Measurements from ENCODE around the gene RASSF1.

The RASSF1 gene

GRCh38 chr3:50365842-50366220 lies 25.2 kb upstream of the RASSF1 start:
- DNase-seq (ENCODE audit: low read depth, low spot score): no peak

- no peak for DNase-seq (ENCODE audit: low read depth, low spot score)
Measured at GRCh38 chr3:50365080-50365841, 24.6 kb upstream of the RASSF1 start.

- DNase-seq (ENCODE audit: low read depth, low spot score): no peak
Measured at GRCh38 chr3:50364573-50365079, 24.0 kb upstream of the RASSF1 start.

GRCh38 chr3:50359760-50360110 lies 19.1 kb upstream of the RASSF1 start:
- no peak for DNase-seq (ENCODE audit: low read depth, low spot score)

- DNase-seq (ENCODE audit: low read depth, low spot score): peak; percentile 90
Measured at GRCh38 chr3:50358911-50359759, 18.5 kb upstream of the RASSF1 start, which contains the start of gene TMEM115. Gene TMEM115 (minus strand): TSS chr3:50359521. CDS start chr3:50359063, 458 bp downstream.

- no peak for DNase-seq (ENCODE audit: low read depth, low spot score)
Measured at GRCh38 chr3:50358355-50358910, 17.8 kb upstream of the RASSF1 start.

GRCh38 chr3:50357481-50357880 lies 16.8 kb upstream of the RASSF1 start:
- no peak for DNase-seq (ENCODE audit: low read depth, low spot score)

- no peak for DNase-seq (ENCODE audit: low read depth, low spot score)
Measured at GRCh38 chr3:50356553-50356952, 15.9 kb upstream of the RASSF1 start.

GRCh38 chr3:50355829-50356552 lies 15.4 kb upstream of the RASSF1 start:
- no peak for DNase-seq (ENCODE audit: low read depth, low spot score)

- no peak for DNase-seq (ENCODE audit: low read depth, low spot score)
Measured at GRCh38 chr3:50354850-50355249, 14.2 kb upstream of the RASSF1 start.

- DNase-seq (ENCODE audit: low read depth, low spot score): no peak
Measured at GRCh38 chr3:50354186-50354764, 13.6 kb upstream of the RASSF1 start.

- no peak for DNase-seq (ENCODE audit: low read depth, low spot score)
Measured at GRCh38 chr3:50353245-50354004, 12.8 kb upstream of the RASSF1 start.

GRCh38 chr3:50352781-50353180 lies 12.1 kb upstream of the RASSF1 start:
- DNase-seq (ENCODE audit: low read depth, low spot score): no peak

GRCh38 chr3:50351323-50351697 lies 10.7 kb upstream of the RASSF1 start:
- no peak for DNase-seq (ENCODE audit: low read depth, low spot score)

- peak; percentile 83 for DNase-seq (ENCODE audit: low read depth, low spot score)
Measured at GRCh38 chr3:50350527-50351322, 10.1 kb upstream of the RASSF1 start, which contains the start of the genes CYB561D2 and NPRL2. Gene CYB561D2 (plus strand): TSS chr3:50350862. CDS start chr3:50351434, 572 bp downstream. Gene NPRL2 (minus strand): TSS chr3:50350775. CDS start chr3:50350652, 123 bp downstream.

- DNase-seq (ENCODE audit: low read depth, low spot score): no peak
Measured at GRCh38 chr3:50350213-50350526, 9.5 kb upstream of the RASSF1 start.

- no peak for DNase-seq (ENCODE audit: low read depth, low spot score)
Measured at GRCh38 chr3:50347187-50347813, 6.7 kb upstream of the RASSF1 start.

- DNase-seq (ENCODE audit: low read depth, low spot score): no peak
Measured at GRCh38 chr3:50345586-50346234, 5.1 kb upstream of the RASSF1 start, which contains the start of gene ZMYND10. Gene ZMYND10 (minus strand): TSS chr3:50345732. CDS start chr3:50345579, 153 bp downstream.

GRCh38 chr3:50345008-50345407 lies 4.4 kb upstream of the RASSF1 start:
- no peak for DNase-seq (ENCODE audit: low read depth, low spot score)
